RWPE1 (cell line): ENCODE data around the gene TCF4.

ENCODE experiments used
- CTCF ChIA-PET: fragments of 350-600 bp; sonication (Branson Sonifier 250); formaldehyde crosslinking; extraction: SDS; loops from one replicate; lab custom pipeline; 2021; lab: Yijun Ruan, JAX
- POLR2A ChIA-PET: fragments of 400-600 bp; formaldehyde crosslinking; extraction: SDS; loops from one replicate; lab custom pipeline; 2020; ENCODE audit warnings: antibody characterized with exemption; ENCODE audit not compliant: low non-redundant PET; lab: Yijun Ruan, JAX
- DNase-seq: peaks from one replicate; pipeline ENCODE4 v3.0.0; 2012; ENCODE audit warnings: low spot score
- H3K27ac ChIP-seq: fragments of 450-650 bp; 2 replicates; pipeline ENCODE4 v1.5.1; 2017
- TF ChIP-seq, protein P1 (sequence below): fragments of 450-650 bp; conservative IDR thresholded peaks from 2 replicates; pipeline ENCODE4 v1.5.1; 2017; ENCODE audit warnings: low read depth, mild to moderate bottlenecking

TCF4 gene

DNA sequence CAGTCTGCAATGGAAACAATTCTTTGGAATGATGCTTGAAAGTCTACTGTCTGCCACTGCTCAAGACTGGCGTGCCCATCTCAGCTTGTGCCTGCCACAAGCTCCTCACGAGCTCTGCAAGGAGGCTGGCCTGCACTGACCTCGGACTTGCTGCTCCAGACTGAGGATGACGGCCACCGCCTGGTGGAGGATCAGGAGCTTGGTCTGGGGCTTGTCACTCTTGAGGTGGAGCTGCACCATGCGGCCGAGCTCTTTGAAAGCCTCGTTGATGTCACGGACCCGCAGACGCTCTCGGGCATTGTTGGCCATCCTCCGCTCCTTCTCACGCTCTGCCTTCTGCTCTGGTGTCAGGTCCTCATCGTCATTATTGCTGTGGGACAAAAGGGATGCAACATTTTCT lies 359.3 kb downstream of the TCF4 start:
- TF ChIP-seq, protein P1, sequence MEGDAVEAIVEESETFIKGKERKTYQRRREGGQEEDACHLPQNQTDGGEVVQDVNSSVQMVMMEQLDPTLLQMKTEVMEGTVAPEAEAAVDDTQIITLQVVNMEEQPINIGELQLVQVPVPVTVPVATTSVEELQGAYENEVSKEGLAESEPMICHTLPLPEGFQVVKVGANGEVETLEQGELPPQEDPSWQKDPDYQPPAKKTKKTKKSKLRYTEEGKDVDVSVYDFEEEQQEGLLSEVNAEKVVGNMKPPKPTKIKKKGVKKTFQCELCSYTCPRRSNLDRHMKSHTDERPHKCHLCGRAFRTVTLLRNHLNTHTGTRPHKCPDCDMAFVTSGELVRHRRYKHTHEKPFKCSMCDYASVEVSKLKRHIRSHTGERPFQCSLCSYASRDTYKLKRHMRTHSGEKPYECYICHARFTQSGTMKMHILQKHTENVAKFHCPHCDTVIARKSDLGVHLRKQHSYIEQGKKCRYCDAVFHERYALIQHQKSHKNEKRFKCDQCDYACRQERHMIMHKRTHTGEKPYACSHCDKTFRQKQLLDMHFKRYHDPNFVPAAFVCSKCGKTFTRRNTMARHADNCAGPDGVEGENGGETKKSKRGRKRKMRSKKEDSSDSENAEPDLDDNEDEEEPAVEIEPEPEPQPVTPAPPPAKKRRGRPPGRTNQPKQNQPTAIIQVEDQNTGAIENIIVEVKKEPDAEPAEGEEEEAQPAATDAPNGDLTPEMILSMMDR = no peak
- POLR2A ChIA-PET = no interaction called here
- no peak overlapping the region for H3K27ac ChIP-seq
- CTCF ChIA-PET = no interaction called here
- DNase-seq = no peak

DNA sequence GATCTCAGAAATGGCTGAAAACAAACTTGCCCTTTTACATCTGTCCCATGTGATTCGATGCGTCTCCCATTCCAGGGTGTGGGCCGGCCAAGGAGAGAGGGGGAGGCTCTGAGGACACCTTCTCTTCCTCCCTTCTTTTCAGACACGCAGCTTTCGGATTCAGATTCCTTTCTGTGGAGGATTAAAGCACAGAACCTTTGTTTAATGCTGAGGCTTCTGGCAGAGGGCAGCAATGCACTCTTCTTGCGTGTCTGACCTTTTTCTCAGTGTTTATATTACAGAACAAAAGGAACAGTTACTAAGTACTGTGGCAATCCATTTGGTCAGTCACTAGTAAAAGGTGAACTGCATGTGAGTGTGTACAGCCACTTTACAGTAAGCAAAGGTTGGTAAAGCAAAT lies 359.8 kb downstream of the TCF4 start:
- DNase-seq = no peak
- no peak overlapping the region for H3K27ac ChIP-seq
- ChIA-PET POLR2A (no interaction called here), CTCF (interaction anchor here (0.7 kb wide), 1 partner anchor 679 kb away, joined by 3 read pairs; no protein-coding TSS in a partner anchor)
- TF ChIP-seq, protein P1 = no peak

DNA sequence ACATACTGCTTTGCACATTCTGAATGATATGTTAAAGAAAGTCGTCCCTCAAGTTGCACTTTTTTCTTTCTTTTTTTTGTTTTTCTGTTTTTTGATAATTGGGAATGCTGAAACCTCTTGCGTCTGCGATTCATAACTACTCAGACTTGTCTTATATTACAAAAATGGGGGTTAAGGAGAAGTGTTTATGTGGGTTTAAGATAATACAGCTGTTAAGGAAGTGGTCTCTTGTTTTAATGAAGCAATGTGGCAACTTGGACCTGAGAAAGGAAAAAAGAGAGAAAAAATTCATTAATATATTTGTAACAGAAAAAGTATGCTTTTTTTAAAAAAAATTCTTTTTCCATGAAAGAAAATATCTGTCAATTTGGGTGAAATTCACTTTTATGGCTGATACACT lies 360.2 kb downstream of the TCF4 start:
- ChIA-PET CTCF (interaction anchor here (0.7 kb wide), 1 partner anchor 679 kb away, joined by 3 read pairs; no protein-coding TSS in a partner anchor), POLR2A (no interaction called here)
- DNase-seq = no peak
- no peak overlapping the region for H3K27ac ChIP-seq
- TF ChIP-seq, protein P1 = no peak

DNA sequence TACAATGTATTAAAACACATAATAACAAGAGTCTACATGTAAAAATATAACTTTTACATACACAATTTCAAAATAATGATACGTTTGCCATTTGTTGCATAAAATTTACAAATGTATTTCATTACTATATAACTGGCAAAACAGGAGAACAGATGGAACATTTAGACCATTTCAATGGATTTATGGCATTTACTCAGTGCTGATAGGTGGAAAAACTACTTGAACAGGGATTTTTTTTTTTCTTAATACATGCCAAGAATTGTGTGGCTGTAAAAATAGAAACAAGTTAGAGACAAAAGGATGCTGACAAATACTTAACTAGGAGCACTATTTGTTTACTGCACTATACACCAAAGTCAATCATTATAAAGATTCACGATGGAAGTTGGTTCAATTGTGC lies 361.9 kb downstream of the TCF4 start:
- ChIA-PET POLR2A (no interaction called here), CTCF (no interaction called here)
- no peak for DNase-seq
- H3K27ac ChIP-seq = no peak overlapping the region
- TF ChIP-seq, protein P1 = no peak

DNA sequence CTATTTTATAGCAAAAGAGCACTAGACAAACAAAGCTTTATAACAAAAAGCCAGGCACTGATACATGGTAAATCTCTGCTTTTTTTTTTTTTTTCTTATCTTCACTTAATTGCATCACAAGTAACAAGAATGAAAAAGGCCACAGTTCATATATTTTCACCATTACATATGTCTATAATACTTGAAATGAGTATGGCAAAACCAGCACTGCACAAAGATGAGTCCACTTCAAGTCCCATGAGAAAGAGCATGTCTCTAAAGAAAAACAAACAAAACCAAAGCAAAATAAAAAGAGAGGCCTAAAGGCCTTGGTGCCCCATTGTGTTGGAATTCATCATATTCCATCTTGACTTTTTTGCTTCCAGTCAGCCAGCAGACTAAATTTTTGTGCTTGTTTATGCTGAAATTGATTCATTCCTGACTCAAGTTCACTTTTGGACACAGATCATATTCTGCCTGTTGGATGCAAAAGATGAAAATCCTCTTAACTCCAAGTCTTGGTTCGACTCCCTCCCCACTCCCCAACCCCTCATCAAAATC lies 363.8 kb downstream of the TCF4 start:
- TF ChIP-seq, protein P1 = no peak
- no peak overlapping the region for H3K27ac ChIP-seq
- DNase-seq = no peak
- ChIA-PET POLR2A (no interaction called here), CTCF (interaction anchor here (0.7 kb wide), 1 partner anchor 473 kb away, joined by 3 read pairs; no protein-coding TSS in a partner anchor)

DNA sequence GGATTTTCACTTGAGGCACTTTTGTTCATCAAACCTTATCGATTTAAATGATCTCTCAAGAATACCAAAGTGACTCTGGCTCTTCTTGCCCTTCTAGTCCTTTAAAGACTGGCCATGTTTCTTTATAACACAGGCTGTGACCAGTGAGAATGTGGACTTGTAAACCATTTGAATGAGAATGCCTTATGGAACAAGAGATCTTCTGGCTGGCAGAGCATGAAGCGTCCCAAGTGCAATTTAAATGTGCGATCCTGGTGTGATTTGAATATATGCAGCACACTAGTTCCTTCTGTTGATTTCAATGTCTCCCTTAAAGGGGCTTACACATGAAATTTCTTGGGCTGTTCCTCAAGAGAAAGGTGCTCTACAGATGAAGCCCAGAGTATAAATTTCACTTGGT lies 366.4 kb downstream of the TCF4 start:
- CTCF ChIA-PET = no interaction called here
- POLR2A ChIA-PET = no interaction called here
- no peak for DNase-seq
- H3K27ac ChIP-seq = no peak overlapping the region
- TF ChIP-seq, protein P1 = no peak
